OCI-LY1 (cell line): ENCODE data around the gene ZNF474.

ENCODE experiments used
- H2AFZ ChIP-seq: fragments of 200-600 bp; sonication (generic), shearing (Covaris generic); 2 replicates; pipeline ENCODE4 v1.6.0; 2014; ENCODE audit warnings: antibody characterized with exemption, mild to moderate bottlenecking, low read length
- H3F3A ChIP-seq: fragments of 200-600 bp; sonication (generic), shearing (Covaris generic); 2 replicates; pipeline ENCODE4 v1.6.0; 2014; ENCODE audit warnings: mild to moderate bottlenecking, antibody characterized with exemption, low read length, moderate library complexity; ENCODE audit not compliant: insufficient read depth
- H3K27ac ChIP-seq: fragments of 200-600 bp; sonication (generic); 2 replicates; pipeline ENCODE4 v1.5.1; 2014; ENCODE audit warnings: low read length, mixed run types, mild to moderate bottlenecking, low read depth; ENCODE audit not compliant: poor library complexity, severe bottlenecking
- H3K27me3 ChIP-seq: fragments of 200-600 bp; sonication (generic); 2 replicates; pipeline ENCODE4 v1.6.0; 2014; ENCODE audit warnings: antibody characterized with exemption, mild to moderate bottlenecking, low read length, moderate library complexity; ENCODE audit not compliant: insufficient read depth
- H3K36me3 ChIP-seq: fragments of 200-600 bp; sonication (generic); 2 replicates; pipeline ENCODE4 v1.6.1; 2014; ENCODE audit warnings: mild to moderate bottlenecking, antibody characterized with exemption, low read length, moderate library complexity, mixed read lengths; ENCODE audit not compliant: insufficient read depth
- H3K4me1 ChIP-seq: fragments of 200-600 bp; sonication (generic); 2 replicates; pipeline ENCODE4 v1.5.1; 2014; ENCODE audit warnings: mild to moderate bottlenecking, low read length, moderate library complexity; ENCODE audit not compliant: insufficient read depth, severe bottlenecking
- H3K4me2 ChIP-seq: fragments of 200-600 bp; sonication (generic), shearing (Covaris generic); 2 replicates; pipeline ENCODE4 v1.6.1; 2014; ENCODE audit warnings: low read length
- H3K4me3 ChIP-seq: fragments of 200-600 bp; sonication (generic); 2 replicates; pipeline ENCODE4 v1.5.1; 2014; ENCODE audit warnings: low read length, low read depth, mild to moderate bottlenecking, mixed read lengths; ENCODE audit not compliant: poor library complexity, severe bottlenecking
- H3K79me2 ChIP-seq: fragments of 200-600 bp; shearing (Covaris generic); 2 replicates; pipeline ENCODE4 v1.6.1; 2016; ENCODE audit warnings: mixed run types, low read length, mixed read lengths; ENCODE audit not compliant: insufficient read depth
- H3K9ac ChIP-seq: fragments of 200-600 bp; sonication (generic), shearing (Covaris generic); 2 replicates; pipeline ENCODE4 v1.6.1; 2014; ENCODE audit warnings: mild to moderate bottlenecking, low read length, mixed read lengths
- H3K9me2 ChIP-seq: fragments of 200-600 bp; sonication (generic), shearing (Covaris generic); 2 replicates; pipeline ENCODE4 v1.6.1; 2014; ENCODE audit warnings: low read depth, mild to moderate bottlenecking, low read length, mixed read lengths
- H3K9me3 ChIP-seq: fragments of 200-600 bp; shearing (Covaris generic); 2 replicates; pipeline ENCODE4 v1.6.1; 2014; ENCODE audit warnings: low read length, mixed read lengths
- H4K20me1 ChIP-seq: fragments of 200-600 bp; sonication (generic), shearing (Covaris generic); 2 replicates; pipeline ENCODE4 v1.6.0; 2016; ENCODE audit warnings: mild to moderate bottlenecking, low read length; ENCODE audit not compliant: insufficient read depth
- EZH2 ChIP-seq: fragments of 200-600 bp; sonication (generic), shearing (Covaris generic); IDR thresholded peaks from 2 replicates; pipeline ENCODE4 v1.8.0; 2017; ENCODE audit warnings: borderline replicate concordance, mixed run types, mild to moderate bottlenecking, antibody characterized with exemption, low read length, moderate library complexity, mixed read lengths
- TF ChIP-seq, protein P1 (sequence below): fragments of 200-600 bp; sonication (generic), shearing (Covaris generic); IDR thresholded peaks from 2 replicates; pipeline ENCODE4 v1.5.1; 2017; ENCODE audit warnings: mild to moderate bottlenecking, antibody characterized with exemption, low read length, moderate library complexity, mixed read lengths

The ZNF474 gene

DNA sequence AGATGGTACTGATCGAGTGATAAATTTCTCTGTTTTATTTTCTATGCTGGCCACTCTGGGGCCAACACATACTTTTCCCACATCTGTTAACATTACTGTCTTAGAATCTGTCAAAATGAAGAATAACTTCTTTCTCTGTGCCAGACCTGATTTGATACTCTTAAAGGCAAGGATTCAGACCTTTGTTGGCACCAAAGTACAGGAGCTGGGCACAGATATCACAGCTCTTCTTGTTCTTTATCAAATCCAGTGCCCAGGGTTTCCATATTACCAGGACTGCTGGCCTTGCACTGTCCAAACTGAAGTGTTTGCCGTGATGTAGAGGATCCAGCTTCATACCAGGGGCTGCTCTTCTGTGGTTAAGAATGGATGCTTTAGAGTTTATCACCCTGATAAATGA lies 20.9 kb downstream of the ZNF474 start:
- H3K27me3 ChIP-seq, result no peaks in the 10 kb centered on the region
- no peaks in the 10 kb centered on the region for H4K20me1 ChIP-seq
- H3K4me1 ChIP-seq, result no peaks in the 10 kb centered on the region
- no peak overlapping the region for H3K9ac ChIP-seq
- H2AFZ ChIP-seq, result no peak overlapping the region
- TF ChIP-seq EZH2, result no peak
- TF ChIP-seq, protein P1, sequence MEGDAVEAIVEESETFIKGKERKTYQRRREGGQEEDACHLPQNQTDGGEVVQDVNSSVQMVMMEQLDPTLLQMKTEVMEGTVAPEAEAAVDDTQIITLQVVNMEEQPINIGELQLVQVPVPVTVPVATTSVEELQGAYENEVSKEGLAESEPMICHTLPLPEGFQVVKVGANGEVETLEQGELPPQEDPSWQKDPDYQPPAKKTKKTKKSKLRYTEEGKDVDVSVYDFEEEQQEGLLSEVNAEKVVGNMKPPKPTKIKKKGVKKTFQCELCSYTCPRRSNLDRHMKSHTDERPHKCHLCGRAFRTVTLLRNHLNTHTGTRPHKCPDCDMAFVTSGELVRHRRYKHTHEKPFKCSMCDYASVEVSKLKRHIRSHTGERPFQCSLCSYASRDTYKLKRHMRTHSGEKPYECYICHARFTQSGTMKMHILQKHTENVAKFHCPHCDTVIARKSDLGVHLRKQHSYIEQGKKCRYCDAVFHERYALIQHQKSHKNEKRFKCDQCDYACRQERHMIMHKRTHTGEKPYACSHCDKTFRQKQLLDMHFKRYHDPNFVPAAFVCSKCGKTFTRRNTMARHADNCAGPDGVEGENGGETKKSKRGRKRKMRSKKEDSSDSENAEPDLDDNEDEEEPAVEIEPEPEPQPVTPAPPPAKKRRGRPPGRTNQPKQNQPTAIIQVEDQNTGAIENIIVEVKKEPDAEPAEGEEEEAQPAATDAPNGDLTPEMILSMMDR, result no peak
- no peaks in the 10 kb centered on the region for H3K36me3 ChIP-seq
- no peak overlapping the region for H3K4me3 ChIP-seq
- no peaks in the 10 kb centered on the region for H3F3A ChIP-seq
- H3K9me3 ChIP-seq, result no peaks in the 10 kb centered on the region
- H3K79me2 ChIP-seq, result no peaks in the 10 kb centered on the region
- H3K4me2 ChIP-seq, result no peak overlapping the region
- H3K9me2 ChIP-seq, result no peaks in the 10 kb centered on the region
- no peak overlapping the region for H3K27ac ChIP-seq

DNA sequence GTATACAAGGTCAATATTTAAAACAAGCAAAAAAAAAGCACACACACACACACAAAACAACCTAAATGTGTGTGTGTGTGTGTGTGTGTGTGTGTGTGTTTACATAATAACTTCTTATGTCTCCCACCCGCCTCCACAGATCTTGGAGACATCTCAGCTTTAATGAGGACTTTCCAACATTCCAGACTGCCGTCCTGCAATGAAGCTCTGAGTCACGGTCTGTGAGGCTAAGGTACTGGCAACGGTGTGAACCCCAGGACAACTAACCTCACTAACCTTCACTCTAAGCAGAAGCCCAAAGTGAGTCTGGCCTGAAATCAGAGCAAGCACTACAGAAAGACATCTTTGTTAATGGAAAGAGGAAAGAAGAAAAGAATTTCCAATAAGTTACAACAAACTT lies 22.3 kb downstream of the ZNF474 start:
- no peaks in the 10 kb centered on the region for H3K4me1 ChIP-seq
- H3K79me2 ChIP-seq, result no peaks in the 10 kb centered on the region
- no peak overlapping the region for H2AFZ ChIP-seq
- H3K27ac ChIP-seq, result no peak overlapping the region
- no peak overlapping the region for H3K9ac ChIP-seq
- no peaks in the 10 kb centered on the region for H3K36me3 ChIP-seq
- no peak overlapping the region for H3K4me3 ChIP-seq
- no peaks in the 10 kb centered on the region for H3K9me3 ChIP-seq
- no peak overlapping the region for H3K4me2 ChIP-seq
- no peak for TF ChIP-seq EZH2
- TF ChIP-seq, protein P1, result no peak
- H3F3A ChIP-seq, result no peaks in the 10 kb centered on the region
- H3K9me2 ChIP-seq, result no peaks in the 10 kb centered on the region
- no peaks in the 10 kb centered on the region for H3K27me3 ChIP-seq
- H4K20me1 ChIP-seq, result no peaks in the 10 kb centered on the region

GRCh38 chr5:122152266-122152900 lies 23.0 kb downstream of the ZNF474 start:
- Histone ChIP-seq H4K20me1 (no peaks in the 10 kb centered on the region), H3K9me3 (no peaks in the 10 kb centered on the region), H3K4me2 (no peak overlapping the region), H3F3A (no peaks in the 10 kb centered on the region), H2AFZ (no peak overlapping the region), H3K27me3 (no peaks in the 10 kb centered on the region), H3K4me1 (no peaks in the 10 kb centered on the region), H3K79me2 (no peaks in the 10 kb centered on the region), H3K4me3 (no peak overlapping the region), H3K9me2 (no peaks in the 10 kb centered on the region), H3K36me3 (no peaks in the 10 kb centered on the region), H3K27ac (no peak overlapping the region), H3K9ac (no peak overlapping the region)
- TF ChIP-seq, protein P1, result no peak
- TF ChIP-seq EZH2, result no peak
